Fibroblast of peridontal ligament (primary cell): ENCODE measurements around the gene DOK5.
A peak's percentile ranks its signal among the peaks of the same experiment; 100 is the strongest.

Source experiments
- DNase-seq: peaks from one replicate; pipeline ENCODE4 v3.0.0-alpha.2; 2010; ENCODE audit errors: extremely low read depth

The DOK5 gene

GRCh38 chr20:54645445-54646155 lies 170.2 kb downstream of the DOK5 start:
- no peak for DNase-seq

GRCh38 chr20:54646156-54646517 lies 170.7 kb downstream of the DOK5 start:
- DNase-seq = no peak

- no peak for DNase-seq
Measured at GRCh38 chr20:54648421-54649142, 173.2 kb downstream of the DOK5 start.

GRCh38 chr20:54649511-54649962 lies 174.1 kb downstream of the DOK5 start:
- peak; percentile 72 for DNase-seq

- DNase-seq = peak; percentile 15
Measured at GRCh38 chr20:54650052-54650719, 174.8 kb downstream of the DOK5 start.

GRCh38 chr20:54651252-54651651 lies 175.9 kb downstream of the DOK5 start:
- DNase-seq = no peak

GRCh38 chr20:54654450-54654849 lies 179.1 kb downstream of the DOK5 start:
- no peak for DNase-seq

- no peak for DNase-seq
Measured at GRCh38 chr20:54657268-54657826, 182.0 kb downstream of the DOK5 start.

GRCh38 chr20:54658525-54658924 lies 183.1 kb downstream of the DOK5 start:
- no peak for DNase-seq

- DNase-seq = no peak
Measured at GRCh38 chr20:54661265-54661664, 185.9 kb downstream of the DOK5 start.

GRCh38 chr20:54661880-54662465 lies 186.6 kb downstream of the DOK5 start:
- no peak for DNase-seq

GRCh38 chr20:54665812-54666211 lies 190.4 kb downstream of the DOK5 start:
- no peak for DNase-seq

- DNase-seq = peak; percentile 5
Measured at GRCh38 chr20:54668271-54669039, 193.1 kb downstream of the DOK5 start.

GRCh38 chr20:54669040-54669363 lies 193.6 kb downstream of the DOK5 start:
- no peak for DNase-seq

- DNase-seq = no peak
Measured at GRCh38 chr20:54678253-54678652, 202.9 kb downstream of the DOK5 start.

- no peak for DNase-seq
Measured at GRCh38 chr20:54680439-54680838, 205.0 kb downstream of the DOK5 start.

GRCh38 chr20:54680872-54681619 lies 205.7 kb downstream of the DOK5 start:
- DNase-seq = peak; percentile 52

GRCh38 chr20:54681869-54682268 lies 206.5 kb downstream of the DOK5 start:
- DNase-seq = no peak

GRCh38 chr20:54688476-54688875 lies 213.1 kb downstream of the DOK5 start:
- no peak for DNase-seq

GRCh38 chr20:54690323-54690722 lies 214.9 kb downstream of the DOK5 start:
- DNase-seq = no peak

GRCh38 chr20:54691327-54691726 lies 215.9 kb downstream of the DOK5 start:
- DNase-seq = no peak
